Erythroblast (primary cell): ENCODE results near the gene IL3.

Source experiments
- GATA1 ChIP-seq: IDR thresholded peaks from 2 replicates; pipeline ENCODE4 v1.6.1; 2011; ENCODE audit warnings: low read depth, mild to moderate bottlenecking, control low read depth, low read length, moderate library complexity
- POLR2A ChIP-seq: IDR thresholded peaks from 2 replicates; pipeline ENCODE4 v1.6.1; 2011; ENCODE audit warnings: mild to moderate bottlenecking, low read length

- no peak for TF ChIP-seq POLR2A
- TF ChIP-seq GATA1 = no peak
These were observed 13.8 kb downstream of the IL3 start for GRCh38 chr5:132074091-132074771.
